HL-60/S4 (cell line): ENCODE measurements around the gene OGFOD3.
"Not testable (repeated sequence)": the region's sequence is repeated elsewhere in the genome, so short reads cannot be mapped to it uniquely, and the experiment has no call there.

Experiments used
- in situ Hi-C: fragments of 300-500 bp; cut with MboI; formaldehyde crosslinking; loops from 2 replicates; pipeline ENCODE4 v1.14.3; 2022; ENCODE audit warnings: low sequenced_read_pairs

Gene OGFOD3, protein sequence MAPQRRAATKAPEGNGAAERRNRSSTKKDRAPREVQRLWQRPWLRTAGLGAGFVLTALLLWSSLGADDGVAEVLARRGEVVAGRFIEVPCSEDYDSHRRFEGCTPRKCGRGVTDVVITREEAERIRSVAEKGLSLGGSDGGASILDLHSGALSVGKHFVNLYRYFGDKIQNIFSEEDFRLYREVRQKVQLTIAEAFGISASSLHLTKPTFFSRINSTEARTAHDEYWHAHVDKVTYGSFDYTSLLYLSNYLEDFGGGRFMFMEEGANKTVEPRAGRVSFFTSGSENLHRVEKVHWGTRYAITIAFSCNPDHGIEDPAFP

GRCh38 chr17:82418001-82418986, at the start of gene OGFOD3, which contains the start of gene HEXD:
TSS of gene OGFOD3 (minus strand) at chr17:82418586. CDS start at chr17:82418485, 101 bp downstream.
TSS of gene HEXD (plus strand) at chr17:82418347. CDS start at chr17:82419800, 1,453 bp downstream.
- in situ Hi-C loops = no loop called here

DNA sequence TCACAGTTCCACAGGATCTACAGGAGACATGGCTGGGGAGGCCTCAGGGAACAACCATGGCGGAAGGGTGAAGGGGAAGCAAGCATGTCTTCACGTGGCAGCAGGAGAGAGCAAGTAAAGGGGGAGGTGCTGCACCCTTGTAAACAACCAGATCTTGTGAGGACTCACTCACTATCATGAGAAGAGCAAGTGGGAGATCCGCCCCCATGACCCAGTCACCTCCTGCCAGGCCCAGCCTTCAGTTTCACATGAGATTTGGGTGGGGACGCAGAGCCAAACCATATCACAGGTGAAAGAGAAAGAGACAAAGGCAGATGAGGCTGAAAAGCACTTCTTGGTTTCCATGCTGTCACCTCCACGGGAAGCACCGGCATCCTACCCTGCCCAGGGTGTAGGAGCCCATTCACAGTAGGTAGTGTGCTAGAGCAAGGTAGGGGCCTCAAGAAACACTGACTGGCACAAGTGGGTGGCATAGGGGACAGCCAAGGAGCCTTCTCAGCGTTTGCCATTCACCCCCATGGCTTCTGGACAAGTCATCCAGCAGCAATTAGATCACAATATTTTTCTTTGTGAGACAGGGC, 46.7 kb upstream of the OGFOD3 start:
- in situ Hi-C loops = no loop called here

DNA sequence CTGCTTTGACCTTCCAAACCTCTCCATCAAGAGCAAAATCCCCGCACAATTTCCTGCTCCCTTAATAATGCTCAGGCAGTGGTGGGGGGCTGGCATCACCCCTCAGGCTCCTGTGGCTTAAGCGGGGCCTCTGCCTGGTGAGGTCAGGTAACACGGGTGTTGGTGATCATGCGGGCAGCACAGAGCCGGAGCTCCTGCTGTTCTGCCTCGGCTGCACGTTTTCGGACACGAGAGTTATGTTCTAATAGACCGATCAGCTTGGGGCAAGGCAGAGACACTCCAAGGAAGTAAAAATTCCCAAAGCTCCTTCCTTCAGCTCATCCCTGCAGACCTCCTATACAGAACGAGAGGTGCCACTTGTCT, 46.2 kb upstream of the OGFOD3 start:
- in situ Hi-C loops = no loop called here

GRCh38 chr17:82463925-82464566, 45.7 kb upstream of the OGFOD3 start:
- in situ Hi-C loops = no loop called here

- in situ Hi-C loops = no loop called here
Measured at GRCh38 chr17:82463391-82463790, 45.0 kb upstream of the OGFOD3 start.

- in situ Hi-C loops = no loop called here
Measured at GRCh38 chr17:82461827-82462524, 43.6 kb upstream of the OGFOD3 start.

DNA sequence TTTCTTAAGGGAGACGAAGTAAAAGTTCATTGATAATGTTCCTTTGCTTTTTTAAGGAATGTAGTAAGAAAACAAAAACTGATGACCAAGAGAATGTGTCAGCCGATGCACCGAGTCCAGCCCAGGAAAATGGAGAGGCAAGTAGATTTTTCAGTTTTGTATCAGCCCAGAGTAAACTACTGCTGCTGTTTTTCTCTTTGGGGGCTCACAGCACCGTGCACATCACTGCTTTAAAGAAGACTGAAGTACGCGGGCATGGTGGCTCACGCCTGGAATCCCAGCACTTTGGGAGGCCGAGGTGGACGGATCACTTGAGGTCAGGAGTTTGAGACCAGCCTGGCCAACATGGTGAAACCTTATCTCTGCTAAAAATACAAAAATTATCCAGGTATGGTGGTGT, 41.5 kb upstream of the OGFOD3 start:
- in situ Hi-C loops = not testable (repeated sequence)

GRCh38 chr17:82458885-82459424, 40.6 kb upstream of the OGFOD3 start:
- in situ Hi-C loops = no loop called here

DNA sequence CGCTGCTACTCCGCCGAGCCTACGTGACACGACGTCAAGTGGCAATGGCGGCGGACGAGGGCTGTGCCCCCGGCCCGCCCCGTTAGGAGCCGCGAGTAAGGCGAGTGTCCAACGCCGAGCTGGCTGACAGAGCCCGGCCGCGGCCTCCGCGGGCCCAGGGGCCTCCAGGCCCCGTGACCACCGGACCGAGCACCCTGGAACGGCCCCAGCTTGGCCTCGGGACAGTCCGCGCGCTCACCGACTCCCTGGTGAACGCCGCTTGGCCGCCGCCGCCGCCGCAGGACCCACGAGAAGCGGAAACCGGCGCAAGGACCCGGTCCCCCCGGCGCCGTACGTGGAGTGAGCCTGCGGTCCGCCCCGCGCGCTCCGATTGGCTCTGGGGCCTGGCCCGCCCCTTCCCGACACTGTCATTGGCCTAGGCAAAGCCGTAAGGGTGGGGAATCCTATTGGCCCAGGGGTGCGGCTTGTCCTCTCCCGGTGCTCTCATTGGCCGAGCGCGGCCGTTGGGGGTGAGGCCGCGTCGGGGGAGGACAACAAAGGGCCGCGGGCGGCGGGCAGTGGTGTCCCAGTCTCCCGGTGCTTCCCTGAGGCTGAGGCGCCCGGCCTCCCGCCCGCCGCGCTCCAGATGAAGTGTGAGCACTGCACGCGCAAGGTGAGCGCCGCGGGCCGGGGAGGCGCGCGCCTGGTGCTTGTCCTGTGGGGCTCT, 39.9 kb upstream of the OGFOD3 start, which contains the start of gene NARF:
Gene NARF, plus strand, starts transcription at position 563 of the 706 bp plus-strand sequence. Its CDS starts 63 bp downstream, at position 626.
- in situ Hi-C loops = no loop called here

- in situ Hi-C loops = no loop called here
Measured at GRCh38 chr17:82457929-82458178, 39.5 kb upstream of the OGFOD3 start.

DNA sequence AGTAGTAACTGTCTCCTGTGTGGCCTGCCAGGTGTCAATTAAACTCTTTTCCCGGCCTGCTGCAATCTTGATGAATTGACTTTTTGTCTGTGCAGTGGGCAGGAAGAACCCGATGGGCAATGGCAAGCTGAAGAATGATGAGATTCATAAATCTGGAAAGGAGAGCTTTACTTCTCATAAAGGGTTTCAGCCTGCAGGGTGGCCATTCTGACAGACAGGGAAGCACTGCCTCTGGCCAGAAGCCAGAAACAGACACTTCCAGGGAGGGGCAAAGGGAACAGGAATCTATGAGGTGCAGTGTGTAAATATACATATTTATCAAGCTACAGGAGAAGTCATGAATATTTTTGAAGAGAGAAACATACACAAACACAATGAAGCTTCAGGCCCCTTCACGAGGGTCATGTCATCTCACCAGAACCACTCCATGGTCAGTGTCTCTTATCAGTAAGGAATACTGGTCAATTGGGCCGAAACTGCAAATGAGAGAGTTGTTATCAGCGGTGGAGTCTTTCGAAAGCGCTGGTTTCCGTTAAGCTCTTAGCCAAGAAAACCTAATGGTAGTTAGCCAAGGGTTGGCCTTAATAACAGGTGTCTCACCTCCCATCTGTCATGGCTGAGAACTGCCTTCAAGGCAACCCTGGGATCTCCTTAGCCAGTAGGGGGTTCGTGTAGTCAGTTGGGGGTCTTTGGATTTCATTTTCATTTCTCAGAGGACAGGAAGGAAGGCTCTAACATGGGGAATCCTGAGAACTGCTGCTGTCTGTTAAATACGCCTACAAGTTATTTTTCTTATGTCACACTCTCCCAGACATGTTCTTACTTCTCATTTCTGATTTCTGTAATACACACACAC, 38.9 kb upstream of the OGFOD3 start:
- in situ Hi-C loops = no loop called here

GRCh38 chr17:82453706-82454105, 35.3 kb upstream of the OGFOD3 start:
- in situ Hi-C loops = not testable (repeated sequence)

DNA sequence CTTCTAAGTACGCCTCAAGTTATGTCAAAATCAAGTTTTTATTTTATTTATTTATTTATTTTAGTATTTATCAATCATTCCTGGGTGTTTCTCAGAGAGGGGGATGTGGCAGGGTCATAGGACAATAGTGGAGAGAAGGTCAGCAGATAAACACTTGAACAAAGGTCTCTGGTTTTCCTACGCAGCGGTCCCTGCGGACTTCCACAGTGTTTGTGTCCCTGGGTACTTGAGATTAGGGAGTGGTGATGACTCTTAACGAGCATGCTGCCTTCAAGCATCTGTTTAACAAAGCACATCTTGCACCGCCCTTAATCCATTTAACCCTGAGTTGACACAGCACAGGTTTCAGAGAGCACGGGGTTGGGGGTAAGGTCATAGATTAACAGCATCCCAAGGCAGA, 34.8 kb upstream of the OGFOD3 start:
- in situ Hi-C loops = not testable (repeated sequence)

DNA sequence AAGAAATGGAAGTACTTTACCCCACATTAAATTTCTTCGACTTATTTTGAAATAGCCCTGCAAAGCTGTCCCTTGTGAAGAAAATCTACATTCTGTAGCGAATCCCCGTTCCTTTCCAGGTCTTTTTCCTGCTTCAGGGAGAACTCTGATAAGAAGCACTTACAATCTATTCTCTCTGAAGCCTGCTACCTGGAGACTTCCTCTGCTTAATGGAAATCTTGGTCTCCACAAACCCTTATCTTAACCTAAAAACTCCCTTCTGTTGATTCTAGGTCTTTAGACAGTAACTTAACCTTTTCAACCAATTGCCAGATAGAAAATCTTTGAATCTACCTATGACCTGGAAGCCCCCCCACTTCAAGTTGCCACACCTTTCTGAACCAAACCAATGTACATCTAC, 33.8 kb upstream of the OGFOD3 start:
- in situ Hi-C loops = no loop called here

DNA sequence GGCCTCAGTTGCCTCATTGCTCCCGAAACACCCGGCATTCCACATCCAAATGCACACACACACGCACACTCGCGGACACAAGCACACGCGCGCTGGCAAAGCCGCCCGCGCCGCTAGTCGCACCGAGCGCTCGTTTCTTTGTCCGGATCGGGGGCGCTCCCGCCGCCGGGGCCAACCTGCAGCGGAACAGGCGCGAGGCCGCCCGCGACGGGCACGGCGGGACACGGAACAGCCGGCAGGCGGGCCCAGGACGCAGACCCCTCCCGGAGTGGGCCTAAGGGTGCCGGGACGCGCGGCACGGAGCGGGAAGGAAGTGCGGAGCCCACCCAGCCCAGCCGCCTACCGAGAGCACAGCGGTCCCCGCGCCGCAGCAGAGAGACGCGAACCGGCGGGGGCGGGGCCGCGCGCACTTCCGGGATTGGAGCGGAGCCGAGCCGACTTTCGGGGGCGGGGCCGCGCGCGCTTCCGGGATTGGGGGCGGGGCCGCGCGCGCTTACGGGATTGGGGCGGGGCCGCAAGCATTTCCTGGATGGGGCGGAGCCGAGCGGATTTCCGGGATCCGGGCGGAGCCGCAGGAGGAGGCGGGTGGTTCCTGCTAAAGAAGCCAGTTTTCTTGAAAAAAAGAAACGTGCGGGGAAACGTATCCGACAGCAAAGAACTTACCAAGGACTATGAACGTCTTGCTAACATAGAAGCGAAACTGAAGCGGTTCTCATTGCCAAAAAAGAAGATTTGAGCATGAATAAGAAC, 32.1 kb upstream of the OGFOD3 start, which contains the start of gene CYBC1:
Gene CYBC1, minus strand, starts transcription at position 396 of the 750 bp plus-strand sequence. CDS start 1,498 bp downstream, outside the sequence.
- in situ Hi-C loops = no loop called here

GRCh38 chr17:82449883-82450356, 31.5 kb upstream of the OGFOD3 start:
- in situ Hi-C loops = no loop called here

DNA sequence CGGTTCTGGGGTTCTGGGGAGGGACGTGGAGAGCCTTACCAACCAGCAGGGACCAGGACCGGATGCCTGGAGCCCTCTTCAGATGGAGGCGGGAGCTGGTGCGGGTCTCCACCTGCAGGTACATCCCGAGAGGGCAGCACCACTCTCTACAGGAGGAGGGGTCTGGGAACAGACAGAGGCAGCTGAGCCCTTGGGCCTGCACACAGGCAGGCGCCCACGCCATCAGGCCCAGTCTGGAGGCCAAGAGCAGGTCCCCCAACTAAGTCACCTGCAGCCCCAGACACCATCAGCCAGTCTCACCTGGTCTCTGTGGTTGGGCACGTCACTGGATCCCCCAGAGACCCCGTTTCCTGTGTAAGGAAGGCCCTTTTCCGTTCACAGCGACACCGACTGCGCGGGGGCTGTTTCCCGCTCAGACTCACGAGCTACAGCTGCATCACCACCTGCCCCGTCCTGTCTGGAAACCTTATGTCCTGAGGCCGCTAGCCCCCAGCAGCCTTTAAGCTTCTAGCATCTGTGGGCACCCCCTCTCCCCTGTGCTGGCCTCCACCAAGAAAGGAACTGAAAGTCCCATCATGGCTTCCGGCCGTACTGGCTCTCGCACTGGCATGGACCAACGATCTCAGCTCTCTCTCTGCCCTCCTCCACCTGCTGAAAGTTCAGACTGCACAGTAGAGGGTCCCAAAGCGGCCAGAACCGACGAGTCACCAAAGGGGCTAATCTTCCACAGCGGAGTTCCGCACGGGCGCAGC, 30.9 kb upstream of the OGFOD3 start:
- in situ Hi-C loops = no loop called here
